Neuronal stem cell (in vitro differentiated cells): ENCODE measurements around the gene ZDHHC24.

ENCODE experiments used
- DNase-seq: peaks from one replicate; pipeline ENCODE4 v3.0.0-alpha.2; 2013; ENCODE audit warnings: low spot score
- H2AFZ ChIP-seq: one replicate; pipeline ENCODE4 v1.6.1; 2013; ENCODE audit warnings: mild to moderate bottlenecking, low read length, inconsistent platforms
- H2AK5ac ChIP-seq: 2 replicates; pipeline ENCODE4 v1.6.1; 2013; ENCODE audit warnings: low read depth, mild to moderate bottlenecking, inconsistent platforms, low read length, moderate library complexity, mixed read lengths
- H2BK120ac ChIP-seq: 2 replicates; pipeline ENCODE4 v1.6.1; 2013; ENCODE audit warnings: low read depth, mild to moderate bottlenecking, inconsistent platforms, low read length, moderate library complexity, mixed read lengths
- H2BK12ac ChIP-seq: one replicate; pipeline ENCODE4 v1.6.1; 2013; ENCODE audit warnings: low read length, inconsistent platforms
- H2BK15ac ChIP-seq: 2 replicates; pipeline ENCODE4 v1.6.1; 2013; ENCODE audit warnings: mild to moderate bottlenecking, low read length, inconsistent platforms, mixed read lengths
- H2BK5ac ChIP-seq: one replicate; pipeline ENCODE4 v1.6.1; 2013; ENCODE audit warnings: inconsistent platforms, mild to moderate bottlenecking, low read length, moderate library complexity
- H3K14ac ChIP-seq: one replicate; pipeline ENCODE4 v1.6.1; 2013; ENCODE audit warnings: low read length, inconsistent platforms
- H3K18ac ChIP-seq: 2 replicates; pipeline ENCODE4 v1.6.1; 2013; ENCODE audit warnings: low read length, inconsistent platforms
- H3K23ac ChIP-seq: 2 replicates; pipeline ENCODE4 v1.6.1; 2013; ENCODE audit warnings: low read depth, mild to moderate bottlenecking, mixed read lengths, low read length, inconsistent platforms; ENCODE audit not compliant: poor library complexity
- H3K27ac ChIP-seq: replicated peaks from 3 replicates; pipeline ENCODE4 v1.5.1; 2013; ENCODE audit warnings: low read length, inconsistent platforms
- H3K27me3 ChIP-seq, 3 experiments: 2 replicates each; pipeline ENCODE4 v1.6.1; 2013; ENCODE audit warnings: low read length in 3 of 3, mild to moderate bottlenecking in 2 of 3, inconsistent platforms in 1 of 3, low read depth in 1 of 3, mixed read lengths in 1 of 3, moderate library complexity in 1 of 3; ENCODE audit not compliant: control insufficient read depth in 3 of 3, insufficient read depth in 3 of 3
- H3K36me3 ChIP-seq, 2 donors: replicated peaks in 1 of 2; 2 replicates each; pipeline ENCODE4 v1.6.1; 2013; ENCODE audit warnings: low read length in 2 of 2; ENCODE audit not compliant: control insufficient read depth in 2 of 2, insufficient read depth in 2 of 2
- H3K4ac ChIP-seq: 2 replicates; pipeline ENCODE4 v1.6.1; 2013; ENCODE audit warnings: inconsistent platforms, mild to moderate bottlenecking, low read length, moderate library complexity
- H3K4me1 ChIP-seq, 2 donors: 1 replicate in 1 of 2; 2 replicates in 1 of 2; pipeline ENCODE4 v1.6.1; 2013; ENCODE audit warnings: low read length in 2 of 2, low read depth in 1 of 2; ENCODE audit not compliant: control insufficient read depth in 2 of 2, insufficient read depth in 1 of 2
- H3K4me2 ChIP-seq: one replicate; pipeline ENCODE4 v1.6.1; 2013; ENCODE audit warnings: mild to moderate bottlenecking, low read length, inconsistent platforms; ENCODE audit not compliant: insufficient read depth, poor library complexity, severe bottlenecking
- H3K4me3 ChIP-seq, 2 donors: 2 replicates each; pipeline ENCODE4 v1.5.1; 2013; ENCODE audit warnings: low read length in 2 of 2, mild to moderate bottlenecking in 2 of 2, inconsistent platforms in 1 of 2, moderate library complexity in 1 of 2
- H3K79me1 ChIP-seq: one replicate; pipeline ENCODE4 v1.6.1; 2013; ENCODE audit warnings: low read depth, mild to moderate bottlenecking, inconsistent platforms, low read length, moderate library complexity
- H3K9ac ChIP-seq: one replicate; pipeline ENCODE4 v1.6.1; 2013; ENCODE audit warnings: mild to moderate bottlenecking, low read depth, low read length, inconsistent platforms; ENCODE audit not compliant: poor library complexity
- H3K9me3 ChIP-seq, 2 donors: replicated peaks in 1 of 2; 2 replicates each; pipeline versions ENCODE3 to v1.6.1; 2013; ENCODE audit warnings: low read length in 2 of 2, mild to moderate bottlenecking in 2 of 2, inconsistent platforms in 1 of 2, low read depth in 1 of 2, mixed read lengths in 1 of 2, moderate library complexity in 1 of 2; ENCODE audit not compliant: control insufficient read depth in 2 of 2, insufficient read depth in 1 of 2
- H4K8ac ChIP-seq: one replicate; pipeline ENCODE4 v1.6.1; 2013; ENCODE audit warnings: low read depth, mild to moderate bottlenecking, inconsistent platforms, low read length, moderate library complexity
- H4K91ac ChIP-seq: one replicate; pipeline ENCODE4 v1.6.1; 2013; ENCODE audit warnings: low read length, low read depth, mild to moderate bottlenecking, inconsistent platforms; ENCODE audit not compliant: poor library complexity
- WGBS, 2 donors: extraction: QIAGEN DNeasy Blood & Tissue Kit; methylation state at CpG; one replicate each; pipeline ENCODE4 v1.1.7; 2013; ENCODE audit warnings: missing lambda C conversion rate in 2 of 2, mixed read lengths in 1 of 2; ENCODE audit not compliant: insufficient read length in 2 of 2, insufficient replicate concordance in 1 of 2; ENCODE audit errors: extremely low coverage in 2 of 2; 5-methylcytosine and 5-hydroxymethylcytosine counted together

Gene ZDHHC24

GRCh38 chr11:66531841-66532240, 14.0 kb downstream of the ZDHHC24 start:
- Histone ChIP-seq H4K8ac (peak overlapping the region; percentile 23), H3K14ac (peak overlapping the region; percentile 21), H3K4me2 (no peak overlapping the region), H2BK5ac (peak overlapping the region; percentile 5), H3K27me3 (no peaks in the 10 kb centered on the region), H2BK15ac (no peak overlapping the region), H2BK120ac (no peak overlapping the region), H3K4ac (no peak overlapping the region), H3K27ac (no peak overlapping the region), H3K23ac (no peak overlapping the region), H2AFZ (no peak overlapping the region), H2BK12ac (no peak overlapping the region), H3K18ac (no peak overlapping the region), H3K36me3 (peaks cover 15 to 35% of the 10 kb centered on the region in 2 donors), H4K91ac (no peak overlapping the region), H3K9ac (no peak overlapping the region), H3K4me1 (no peaks in the 10 kb centered on the region), H2AK5ac (no peak overlapping the region), H3K79me1 (peaks cover 3% of the 10 kb centered on the region), H3K9me3 (no peaks in the 10 kb centered on the region), H3K4me3 (no peak overlapping the region)
- no CpG with 5 or more reads among the region's 11 CpGs for WGBS, 2 donors
- DNase-seq, result no peak

DNA sequence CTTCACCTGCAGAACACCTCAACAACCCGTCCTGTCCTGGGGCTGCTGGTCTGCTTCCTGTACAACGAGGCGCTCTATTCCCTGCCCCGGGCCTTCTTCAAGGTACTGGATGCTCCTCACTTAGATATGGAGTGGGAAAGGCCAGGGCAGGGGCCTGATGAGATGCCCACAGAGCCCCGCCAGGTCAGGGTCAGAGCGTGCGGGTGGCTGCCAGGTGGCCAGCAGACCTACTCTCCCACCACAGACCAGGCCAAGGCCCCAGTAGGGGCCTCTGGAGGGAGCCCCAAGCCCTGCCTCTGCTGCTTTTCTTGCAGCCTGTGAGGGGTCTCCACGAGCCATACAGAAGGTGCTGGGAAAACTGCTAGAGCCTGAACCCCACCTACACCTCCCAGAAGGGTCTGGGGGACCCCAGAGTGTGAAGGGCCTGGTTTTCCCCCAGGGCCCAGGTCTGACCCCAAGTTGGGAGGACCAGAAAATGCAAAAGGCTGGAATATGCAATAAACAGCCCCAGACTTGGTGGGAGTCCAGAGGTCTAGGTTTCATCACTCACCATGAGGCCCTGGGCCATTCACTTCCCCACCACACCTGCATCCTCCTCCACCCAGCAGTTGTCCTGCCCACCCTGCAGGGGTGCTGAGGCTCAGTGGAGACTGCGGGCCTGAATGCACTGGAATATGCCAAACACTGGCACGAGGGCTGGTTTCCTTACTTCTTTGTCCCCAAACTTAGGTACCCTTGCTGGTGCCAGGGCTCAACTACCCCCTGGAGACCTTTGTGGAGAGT, 14.7 kb downstream of the ZDHHC24 start:
- Histone ChIP-seq H2BK15ac (no peak overlapping the region), H3K9ac (peak overlapping the region; percentile 60), H2AK5ac (no peak overlapping the region), H3K4me2 (no peak overlapping the region), H3K4me3 (no peak overlapping the region), H3K23ac (no peak overlapping the region), H3K14ac (no peak overlapping the region), H3K36me3 (peaks cover 18 to 36% of the 10 kb centered on the region in 2 donors), H3K27me3 (no peaks in the 10 kb centered on the region), H3K4ac (no peak overlapping the region), H3K79me1 (peaks cover 3% of the 10 kb centered on the region), H2BK5ac (peak overlapping the region; percentile 19), H3K18ac (no peak overlapping the region), H2BK12ac (no peak overlapping the region), H3K27ac (no peak overlapping the region), H2AFZ (no peak overlapping the region), H4K8ac (no peak overlapping the region), H3K9me3 (no peaks in the 10 kb centered on the region), H4K91ac (no peak overlapping the region), H3K4me1 (no peaks in the 10 kb centered on the region), H2BK120ac (no peak overlapping the region)
- no CpG with 5 or more reads among the region's 10 CpGs for WGBS, 2 donors
- DNase-seq, result no peak

DNA sequence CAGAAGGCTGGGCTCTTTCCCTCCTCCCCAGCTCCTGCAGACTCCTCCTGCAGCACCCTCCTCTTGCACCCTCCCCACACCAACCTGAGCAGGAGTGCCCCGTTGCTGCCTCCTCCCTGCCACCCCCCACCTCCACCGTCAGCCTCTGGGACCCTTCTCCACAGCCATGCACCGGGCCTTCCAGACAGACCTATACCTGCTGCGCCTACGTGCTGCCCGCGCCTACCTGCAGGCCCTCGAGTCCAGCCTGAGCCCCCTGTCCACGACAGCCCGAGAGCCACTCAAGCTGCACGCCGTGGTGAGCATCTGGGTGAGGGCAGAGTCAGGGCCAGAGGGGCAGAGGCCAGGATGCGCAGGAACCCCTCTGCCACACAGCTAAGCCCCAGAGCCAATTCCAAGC, 16.2 kb downstream of the ZDHHC24 start:
- no peak overlapping the region for H3K4me3 ChIP-seq
- no peak overlapping the region for H2AFZ ChIP-seq
- H3K79me1 ChIP-seq, result peaks cover 3% of the 10 kb centered on the region
- H3K4me1 ChIP-seq, result no peaks in the 10 kb centered on the region
- no peak overlapping the region for H3K23ac ChIP-seq
- no peaks in the 10 kb centered on the region for H3K9me3 ChIP-seq
- H2BK5ac ChIP-seq, result no peak overlapping the region
- H3K4me2 ChIP-seq, result no peak overlapping the region
- WGBS, 2 donors, result no CpG with 5 or more reads among the region's 13 CpGs
- H3K4ac ChIP-seq, result peak overlapping the region; percentile 27
- H3K14ac ChIP-seq, result no peak overlapping the region
- no peak overlapping the region for H2BK15ac ChIP-seq
- H4K91ac ChIP-seq, result no peak overlapping the region
- H2BK120ac ChIP-seq, result no peak overlapping the region
- no peaks in the 10 kb centered on the region for H3K27me3 ChIP-seq
- H3K36me3 ChIP-seq, result peaks cover 18 to 28% of the 10 kb centered on the region in 2 donors
- no peak overlapping the region for H3K18ac ChIP-seq
- no peak overlapping the region for H3K27ac ChIP-seq
- no peak overlapping the region for H2BK12ac ChIP-seq
- no peak overlapping the region for H2AK5ac ChIP-seq
- no peak overlapping the region for H3K9ac ChIP-seq
- H4K8ac ChIP-seq, result peak overlapping the region; percentile 48
- no peak for DNase-seq

GRCh38 chr11:66529069-66529468, 16.8 kb downstream of the ZDHHC24 start:
- no peak overlapping the region for H2AFZ ChIP-seq
- H4K91ac ChIP-seq, result no peak overlapping the region
- no peak overlapping the region for H2BK5ac ChIP-seq
- no peak for DNase-seq
- peak overlapping the region; percentile 72 for H4K8ac ChIP-seq
- peak overlapping the region; percentile 57 for H3K18ac ChIP-seq
- no peak overlapping the region for H2BK120ac ChIP-seq
- H2BK12ac ChIP-seq, result no peak overlapping the region
- peaks cover 3% of the 10 kb centered on the region for H3K79me1 ChIP-seq
- H3K27ac ChIP-seq, result no peak overlapping the region
- no peaks in the 10 kb centered on the region for H3K27me3 ChIP-seq
- WGBS, 2 donors, result no CpG with 5 or more reads among the region's 10 CpGs
- H3K4me1 ChIP-seq, result no peaks in the 10 kb centered on the region
- no peak overlapping the region for H3K14ac ChIP-seq
- no peak overlapping the region for H3K4me3 ChIP-seq
- H2AK5ac ChIP-seq, result no peak overlapping the region
- no peak overlapping the region for H3K23ac ChIP-seq
- no peak overlapping the region for H2BK15ac ChIP-seq
- H3K36me3 ChIP-seq, result peaks cover 20 to 28% of the 10 kb centered on the region in 2 donors
- no peak overlapping the region for H3K9ac ChIP-seq
- H3K9me3 ChIP-seq, result no peaks in the 10 kb centered on the region
- H3K4me2 ChIP-seq, result no peak overlapping the region
- H3K4ac ChIP-seq, result no peak overlapping the region
